Subcutaneous abdominal adipose tissue (tissue), 5 donors: ENCODE measurements around the gene ZNF208.
A peak's percentile ranks its signal among the peaks of the same experiment; 100 is the strongest.
"Not testable (repeated sequence)": the region's sequence is repeated elsewhere in the genome, so short reads cannot be mapped to it uniquely, and the experiment has no call there.

Source experiments
- H3K27ac ChIP-seq: one replicate; pipeline ENCODE4 v1.7.0; 2013; ENCODE audit warnings: low read depth, mild to moderate bottlenecking, inconsistent platforms, low read length, moderate library complexity
- H3K27me3 ChIP-seq, 5 donors: one replicate each; pipeline ENCODE4 v1.7.0; 2013; ENCODE audit warnings: low read length in 5 of 5, inconsistent platforms in 1 of 5; ENCODE audit not compliant: control insufficient read depth in 5 of 5, insufficient read depth in 4 of 5
- H3K36me3 ChIP-seq, 5 donors: one replicate each; pipeline ENCODE4 v1.7.0; 2013; ENCODE audit warnings: low read length in 5 of 5; ENCODE audit not compliant: control insufficient read depth in 5 of 5, insufficient read depth in 5 of 5
- H3K4me1 ChIP-seq, 5 donors: one replicate each; pipeline ENCODE4 v1.7.0; 2013; ENCODE audit warnings: low read length in 5 of 5, mild to moderate bottlenecking in 3 of 5, moderate library complexity in 1 of 5; ENCODE audit not compliant: control insufficient read depth in 5 of 5, insufficient read depth in 5 of 5
- H3K4me3 ChIP-seq, 5 donors: one replicate each; pipeline ENCODE4 v1.7.0; 2013; ENCODE audit warnings: low read length in 5 of 5, low read depth in 1 of 5
- H3K9ac ChIP-seq, 5 donors: one replicate each; pipeline ENCODE4 v1.7.0; 2013; ENCODE audit warnings: low read length in 5 of 5, mild to moderate bottlenecking in 4 of 5, moderate library complexity in 3 of 5
- H3K9me3 ChIP-seq, 5 donors: one replicate each; pipeline ENCODE4 v1.7.0; 2013; ENCODE audit warnings: low read length in 5 of 5; ENCODE audit not compliant: control insufficient read depth in 5 of 5
- donor health status: healthy.
- donor health status: healthy.
- donor health status: healthy.
- donor health status: healthy.
- donor health status: healthy.

The ZNF208 gene

DNA sequence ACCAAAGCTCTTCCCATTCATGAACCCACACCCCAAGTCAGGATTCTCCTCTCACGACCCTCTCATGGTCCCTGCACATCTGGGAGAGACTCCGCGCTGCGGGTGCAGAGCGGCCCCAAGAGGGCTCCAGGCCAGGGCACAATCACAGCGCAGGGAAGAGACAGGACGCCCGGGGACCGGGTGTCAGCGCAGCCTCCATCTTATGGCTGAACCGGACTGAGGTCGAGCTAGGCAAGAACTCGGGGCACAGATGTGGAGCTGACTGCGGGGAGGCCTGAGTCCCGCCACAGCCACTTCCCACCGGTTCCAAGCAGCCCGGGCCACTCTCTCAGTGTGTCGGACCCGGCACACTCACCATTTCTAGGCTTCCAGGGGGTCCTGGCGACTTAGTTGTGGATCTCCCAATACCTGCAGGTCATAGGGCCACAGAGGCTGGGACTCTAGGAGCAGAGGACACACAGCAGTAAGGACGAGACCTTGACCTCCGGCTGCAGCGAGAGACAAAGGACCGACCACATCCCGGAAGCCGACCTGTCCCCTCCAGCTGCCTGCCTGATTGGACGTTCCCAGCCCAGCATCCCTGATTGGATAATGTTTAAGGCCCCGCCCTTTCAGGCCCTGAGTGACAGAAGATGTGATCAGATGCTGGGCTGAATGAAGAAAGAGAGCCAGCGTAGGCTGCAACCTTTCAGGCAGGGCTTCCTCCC is at the start of gene ZNF208:
ZNF208 (minus strand) TSS at position 507 of the 707 bp plus-strand sequence; CDS start at position 358, 149 bp downstream.
- peak within 1 kb of the TSS in 3 of 5 donors; percentile 17 to 51 (median 39) for H3K9ac ChIP-seq
- not testable (repeated sequence) for H3K9me3 ChIP-seq, H3K4me1 ChIP-seq, H3K36me3 ChIP-seq, H3K27ac ChIP-seq, H3K27me3 ChIP-seq
- H3K4me3 ChIP-seq, result peak within 1 kb of the TSS; percentile 60 to 75 (median 68)

DNA sequence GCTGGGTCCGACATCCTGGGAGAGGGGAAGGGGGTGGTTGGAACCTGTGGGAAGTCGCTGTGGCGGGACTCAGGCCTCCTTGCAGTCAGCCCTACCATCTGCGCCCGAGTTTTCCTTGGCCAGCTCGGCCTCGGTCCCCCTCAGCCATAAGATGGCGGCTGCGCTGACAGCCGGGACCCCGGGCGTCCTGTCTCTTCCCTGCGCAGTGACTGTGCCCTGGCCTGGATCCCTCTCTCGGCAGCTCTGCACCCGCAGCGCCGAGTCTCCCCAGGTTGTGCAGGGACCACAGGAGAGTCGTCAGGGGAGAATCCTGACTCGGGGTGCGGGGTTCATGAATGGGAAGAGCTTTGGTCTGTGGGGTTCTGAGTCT is 41.9 kb upstream of the ZNF208 start:
- peaks cover 0 to 3% (median 0%) of the 10 kb centered on the region in 5 donors for H3K9me3 ChIP-seq
- H3K4me3 ChIP-seq, result peak overlapping the region; percentile 82 to 92 (median 87)
- H3K36me3 ChIP-seq, result no peaks in the 10 kb centered on the region
- H3K27me3 ChIP-seq, result no peaks in the 10 kb centered on the region
- no peak overlapping the region for H3K27ac ChIP-seq
- peak overlapping the region in 4 of 5 donors; percentile 5 to 80 (median 73) for H3K9ac ChIP-seq
- H3K4me1 ChIP-seq, result peaks cover 0 to 8% (median 3%) of the 10 kb centered on the region in 5 donors

DNA sequence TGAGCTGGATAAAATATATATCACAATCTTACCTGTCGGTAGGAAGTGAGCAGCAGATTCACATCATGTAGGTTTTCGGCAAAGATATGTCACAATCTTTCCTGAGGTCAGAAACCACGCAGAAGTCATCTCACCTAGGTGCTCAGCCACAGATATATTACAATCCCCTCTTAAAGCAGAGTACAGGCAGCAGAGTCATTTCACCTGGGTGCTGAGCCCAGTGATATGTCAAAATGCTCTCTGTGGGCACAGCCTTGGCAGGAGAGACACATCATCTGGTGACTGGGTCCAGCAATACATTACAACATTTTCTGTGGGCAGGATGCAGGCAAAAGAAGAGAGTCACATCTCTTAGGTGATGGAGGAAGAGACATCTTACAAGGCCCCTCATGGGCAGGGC is 30.4 kb upstream of the ZNF208 start:
- H3K27ac ChIP-seq, H3K4me1 ChIP-seq, H3K27me3 ChIP-seq, H3K9me3 ChIP-seq, H3K4me3 ChIP-seq, H3K9ac ChIP-seq, H3K36me3 ChIP-seq: not testable (repeated sequence)

DNA sequence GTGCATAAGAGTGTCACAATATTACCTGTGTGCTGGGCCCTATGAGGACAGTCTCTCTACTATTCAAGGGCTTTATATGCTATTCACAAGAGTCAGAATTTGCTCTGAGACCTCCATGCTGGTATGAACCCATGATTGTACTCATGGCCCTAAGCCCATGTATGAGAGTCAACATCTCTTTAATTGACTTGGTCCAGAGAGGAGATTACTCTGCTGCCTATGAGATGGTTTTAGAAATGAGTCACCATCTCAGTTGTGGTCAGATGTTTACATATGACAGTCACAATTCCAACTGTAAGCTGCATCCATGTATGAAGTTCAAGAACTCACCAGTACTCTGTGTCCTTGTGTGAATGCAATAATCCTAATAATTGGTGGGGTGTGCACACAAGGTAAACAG is 19.9 kb upstream of the ZNF208 start:
- Histone ChIP-seq H3K9me3 (peaks cover 0 to 18% (median 8%) of the 10 kb centered on the region in 5 donors), H3K27ac (no peak overlapping the region), H3K9ac (no peak overlapping the region), H3K36me3 (no peaks in the 10 kb centered on the region), H3K4me3 (no peak overlapping the region), H3K27me3 (no peaks in the 10 kb centered on the region), H3K4me1 (no peaks in the 10 kb centered on the region)

DNA sequence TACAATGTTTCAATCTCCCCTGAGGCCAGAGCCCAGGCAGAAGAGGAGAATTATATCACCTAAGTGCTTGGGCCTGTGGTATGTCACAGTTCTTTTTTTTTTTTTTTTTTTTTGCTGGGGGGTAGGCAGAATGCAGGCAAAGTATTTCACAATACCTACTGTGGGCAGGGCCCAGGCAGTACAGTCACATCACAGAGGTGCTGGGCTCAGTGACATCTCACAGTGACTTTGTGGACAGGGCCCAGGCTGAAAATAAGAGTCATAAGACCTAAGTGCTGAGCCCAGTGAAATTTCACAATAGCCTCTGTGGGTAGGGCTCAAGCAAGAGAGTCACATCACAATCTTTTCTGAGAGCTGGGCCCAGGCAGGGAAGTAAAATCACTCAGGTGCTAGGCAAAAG is 15.9 kb upstream of the ZNF208 start:
- Histone ChIP-seq H3K27me3 (no peaks in the 10 kb centered on the region), H3K27ac (no peak overlapping the region), H3K4me1 (no peaks in the 10 kb centered on the region), H3K4me3 (no peak overlapping the region), H3K36me3 (no peaks in the 10 kb centered on the region), H3K9me3 (peaks cover 0 to 8% (median 6%) of the 10 kb centered on the region in 5 donors), H3K9ac (no peak overlapping the region)

DNA sequence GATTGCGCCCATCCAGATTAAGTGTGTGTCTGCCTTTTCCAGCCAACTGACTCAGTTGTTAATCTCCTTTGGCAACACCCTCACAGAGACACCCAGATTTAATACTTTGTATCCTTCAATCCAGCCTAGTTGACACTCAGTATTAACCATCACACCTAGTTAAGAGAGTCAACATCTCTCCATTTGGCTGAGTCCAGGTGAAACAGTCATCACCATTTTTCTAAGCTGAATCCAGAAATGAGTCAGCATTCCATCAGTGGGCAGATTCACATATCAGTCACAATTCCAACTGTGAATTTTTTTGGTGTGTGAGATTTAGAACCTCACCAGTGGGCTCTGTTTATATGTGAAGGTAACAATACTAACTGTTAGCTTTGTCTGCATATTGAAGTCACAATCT is 14.8 kb upstream of the ZNF208 start:
- not testable (repeated sequence) for H3K36me3 ChIP-seq, H3K9me3 ChIP-seq, H3K27me3 ChIP-seq, H3K4me1 ChIP-seq, H3K4me3 ChIP-seq, H3K9ac ChIP-seq, H3K27ac ChIP-seq

DNA sequence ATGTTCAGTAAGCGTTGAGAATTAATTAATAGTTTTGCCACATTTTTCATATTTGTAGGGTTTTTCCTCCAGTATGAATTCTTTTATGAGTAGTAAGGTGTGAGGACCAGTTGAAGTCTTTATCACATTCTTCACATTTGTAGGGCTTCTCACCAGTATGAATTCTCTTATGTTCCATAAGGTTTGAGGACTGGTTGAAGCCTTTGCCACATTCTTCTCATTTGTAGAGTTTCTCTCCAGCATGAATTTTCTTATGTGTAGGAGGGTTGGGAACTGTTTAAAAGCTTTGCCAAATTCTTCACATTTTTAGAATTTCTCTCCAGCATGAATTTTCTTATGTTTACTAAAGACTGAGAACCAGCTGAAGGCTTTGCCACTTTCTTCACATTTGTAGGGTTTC is 40.3 kb downstream of the ZNF208 start:
- H3K9me3 ChIP-seq, result peaks cover 25 to 81% (median 79%) of the 10 kb centered on the region in 5 donors
- H3K27me3 ChIP-seq, result no peaks in the 10 kb centered on the region
- H3K36me3 ChIP-seq, result peaks cover 0 to 17% (median 3%) of the 10 kb centered on the region in 5 donors
- H3K4me3 ChIP-seq, result peak overlapping the region in 3 of 5 donors; percentile 22 to 47 (median 40)
- H3K27ac ChIP-seq, result no peak overlapping the region
- H3K4me1 ChIP-seq, result no peaks in the 10 kb centered on the region
- H3K9ac ChIP-seq, result no peak overlapping the region

DNA sequence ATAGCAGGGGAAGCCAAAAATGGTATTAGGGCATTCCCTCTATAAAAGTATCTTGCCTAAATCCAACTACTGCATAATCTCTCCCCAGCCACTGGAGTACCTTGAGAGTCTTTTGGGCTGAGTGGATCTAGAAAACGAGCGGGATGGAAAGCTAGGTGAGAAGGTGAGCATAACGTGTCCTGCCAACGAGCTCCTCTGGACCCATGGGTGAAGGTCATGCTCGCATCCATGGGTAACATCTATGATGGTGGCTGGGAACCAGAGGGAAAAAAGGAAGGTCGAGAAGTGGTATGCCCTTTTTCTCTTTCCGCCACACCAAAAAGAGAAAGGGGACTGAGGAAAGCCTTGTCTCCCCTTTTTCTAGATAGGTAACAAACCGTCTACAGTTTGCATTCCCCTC is 63.0 kb downstream of the ZNF208 start:
- Histone ChIP-seq H3K9ac (no peak overlapping the region), H3K4me3 (peak overlapping the region in 4 of 5 donors; percentile 1 to 41 (median 18)), H3K27ac (no peak overlapping the region), H3K4me1 (no peaks in the 10 kb centered on the region), H3K27me3 (no peaks in the 10 kb centered on the region), H3K9me3 (peaks cover 14 to 76% (median 64%) of the 10 kb centered on the region in 5 donors), H3K36me3 (no peaks in the 10 kb centered on the region)

DNA sequence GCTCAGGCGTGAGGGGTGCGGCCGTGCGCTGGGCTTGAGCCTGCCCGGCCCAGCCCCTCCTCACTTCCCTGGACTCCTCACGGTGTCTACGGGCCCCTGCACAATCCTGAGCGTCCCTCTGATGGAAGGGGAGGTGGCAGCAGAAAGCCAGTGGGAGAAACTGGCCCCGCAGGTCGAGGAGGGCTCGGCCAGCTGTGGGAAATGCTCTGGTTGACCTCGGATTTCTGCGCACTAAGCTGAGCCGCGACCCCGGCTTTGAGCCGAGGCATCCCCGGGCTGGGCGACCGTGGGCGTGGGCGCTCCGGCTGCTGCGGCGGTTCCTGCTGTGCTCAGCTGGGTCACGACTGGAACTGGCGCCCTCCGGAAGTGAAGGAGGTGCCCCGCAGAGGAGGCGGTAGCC is 70.1 kb downstream of the ZNF208 start:
- peak overlapping the region in 2 of 5 donors; percentile 30 for H3K4me3 ChIP-seq
- H3K36me3 ChIP-seq, result no peaks in the 10 kb centered on the region
- peaks cover 9 to 44% (median 33%) of the 10 kb centered on the region in 5 donors for H3K9me3 ChIP-seq
- no peaks in the 10 kb centered on the region for H3K27me3 ChIP-seq
- no peak overlapping the region for H3K9ac ChIP-seq
- no peaks in the 10 kb centered on the region for H3K4me1 ChIP-seq
- H3K27ac ChIP-seq, result no peak overlapping the region

DNA sequence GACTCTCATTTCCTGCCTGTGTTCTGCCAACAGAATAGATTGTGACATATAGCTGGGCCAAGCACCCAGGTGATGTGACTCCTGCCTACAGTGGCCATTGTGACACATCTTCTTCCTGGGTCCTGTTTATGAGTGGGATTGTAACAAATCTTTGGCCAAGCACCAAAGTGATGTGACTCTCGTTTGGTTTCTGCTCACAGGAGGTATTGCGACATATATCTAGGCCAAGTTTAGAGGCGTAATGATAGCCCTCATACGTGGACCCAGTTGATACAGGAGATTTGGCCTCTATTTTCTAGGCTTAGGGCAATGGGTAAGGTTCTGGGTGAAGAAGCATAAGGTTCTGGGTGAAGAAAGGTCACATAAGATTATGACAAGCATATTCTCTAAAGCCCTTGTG is 76.2 kb downstream of the ZNF208 start:
- no peaks in the 10 kb centered on the region for H3K36me3 ChIP-seq
- H3K27me3 ChIP-seq, result no peaks in the 10 kb centered on the region
- H3K9ac ChIP-seq, result no peak overlapping the region
- H3K4me3 ChIP-seq, result peak overlapping the region in 1 of 5 donors; percentile 3
- H3K9me3 ChIP-seq, result peaks cover 7 to 35% (median 13%) of the 10 kb centered on the region in 5 donors
- no peaks in the 10 kb centered on the region for H3K4me1 ChIP-seq
- no peak overlapping the region for H3K27ac ChIP-seq
